Left hindlimb (tissue), 1 donor: ENCODE data around the gene GSG1.
"Not testable (repeated sequence)": the region's sequence is repeated elsewhere in the genome, so short reads cannot be mapped to it uniquely, and the experiment has no call there.

Experiments
- DNase-seq: peaks from one replicate; pipeline ENCODE4 v3.0.0-alpha.2; 2018

The GSG1 gene

DNA sequence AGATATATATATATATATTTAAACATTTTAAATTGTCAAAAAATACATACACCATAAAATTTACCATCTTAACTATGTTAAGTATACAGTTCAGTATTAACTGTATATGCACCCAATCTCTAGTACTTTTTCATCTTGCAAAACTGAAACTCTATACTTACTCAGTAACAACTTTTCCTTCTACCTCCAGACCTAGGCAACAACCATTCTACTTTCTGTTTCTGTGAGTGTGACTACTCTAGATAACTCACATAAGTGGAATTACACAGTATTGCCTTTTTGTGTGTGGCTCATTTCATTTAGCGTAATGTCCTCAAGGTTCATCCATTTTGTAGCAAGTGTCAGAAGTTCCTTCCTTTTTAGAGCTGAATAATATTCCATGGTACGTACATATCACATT lies 51.0 kb downstream of the GSG1 start:
- no peak for DNase-seq

DNA sequence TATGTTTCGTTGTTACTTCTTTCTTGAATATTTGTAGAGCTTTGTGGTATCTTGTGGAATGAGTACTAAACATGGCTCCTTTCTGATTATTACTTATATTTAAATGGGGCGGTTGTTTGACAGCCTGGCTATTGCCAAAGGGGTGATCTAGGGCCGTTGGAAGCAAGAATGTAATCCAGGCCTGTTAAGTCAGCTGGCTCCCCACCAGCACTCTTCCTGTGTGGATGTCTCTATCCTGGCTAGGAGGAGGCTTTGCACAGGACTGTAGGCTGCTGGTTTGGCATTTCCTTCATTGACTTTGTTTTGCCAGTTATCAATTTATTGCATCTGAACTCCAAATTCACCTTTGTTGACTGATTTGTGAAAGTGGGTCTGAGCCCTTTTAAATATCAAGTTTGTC lies 53.7 kb downstream of the GSG1 start:
- DNase-seq = no peak

DNA sequence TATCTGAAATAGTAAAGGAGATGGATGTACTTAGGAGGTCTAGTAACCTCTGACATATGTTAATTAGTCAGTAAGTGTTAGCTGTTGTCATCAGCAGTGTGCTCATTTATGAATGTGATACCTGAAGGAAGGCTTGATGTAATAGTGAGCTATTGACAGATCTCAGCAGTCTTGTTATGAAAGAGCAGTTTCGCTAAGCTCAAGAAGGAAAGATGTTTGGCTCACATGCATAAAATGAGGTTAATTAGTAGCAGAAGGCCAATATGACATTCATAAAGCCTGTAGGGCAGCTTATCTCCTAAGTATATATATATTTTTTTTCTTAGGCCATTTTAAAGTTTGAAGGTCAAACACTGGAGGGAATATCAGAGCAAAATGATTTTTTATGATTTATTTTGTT lies 56.5 kb downstream of the GSG1 start:
- no peak for DNase-seq

DNA sequence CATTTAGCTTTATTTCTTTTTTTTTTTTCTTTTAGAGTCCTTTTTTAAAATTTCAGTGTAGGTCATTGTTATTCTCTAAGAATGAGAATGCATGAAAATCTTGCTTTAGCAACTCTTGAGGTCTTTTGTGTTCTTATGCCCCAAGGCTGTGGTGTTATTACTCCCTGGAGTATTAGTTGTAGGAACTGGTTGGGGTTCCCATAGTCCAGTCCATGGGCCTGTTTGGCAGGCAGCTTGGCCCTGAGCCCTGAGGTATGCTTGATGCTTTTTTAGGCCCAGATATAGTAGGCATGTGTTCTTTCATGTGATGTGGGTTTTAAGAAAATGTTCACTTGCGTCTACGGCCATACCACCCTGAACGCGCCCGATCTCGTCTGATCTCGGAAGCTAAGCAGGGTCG lies 57.7 kb downstream of the GSG1 start:
- no peak for DNase-seq

DNA sequence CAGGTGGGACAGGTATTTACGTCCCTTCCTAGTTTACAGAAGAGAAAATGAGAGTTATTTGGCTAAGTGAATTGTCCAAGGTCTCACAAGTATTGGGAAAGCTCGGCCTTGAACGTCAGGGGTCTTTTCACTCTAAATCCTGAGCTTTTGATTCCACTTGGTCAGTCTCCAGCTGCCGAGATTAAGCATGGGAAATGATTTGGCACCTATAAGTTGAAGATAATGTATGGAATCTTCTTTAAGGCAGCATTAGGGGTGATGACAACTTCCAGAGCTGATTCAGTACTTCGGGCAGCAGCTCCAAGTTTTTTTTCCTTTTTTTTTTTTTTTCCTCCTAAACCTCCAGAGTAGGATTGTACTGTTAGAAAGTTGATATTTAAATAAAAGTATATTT lies 58.6 kb downstream of the GSG1 start:
- DNase-seq = no peak

DNA sequence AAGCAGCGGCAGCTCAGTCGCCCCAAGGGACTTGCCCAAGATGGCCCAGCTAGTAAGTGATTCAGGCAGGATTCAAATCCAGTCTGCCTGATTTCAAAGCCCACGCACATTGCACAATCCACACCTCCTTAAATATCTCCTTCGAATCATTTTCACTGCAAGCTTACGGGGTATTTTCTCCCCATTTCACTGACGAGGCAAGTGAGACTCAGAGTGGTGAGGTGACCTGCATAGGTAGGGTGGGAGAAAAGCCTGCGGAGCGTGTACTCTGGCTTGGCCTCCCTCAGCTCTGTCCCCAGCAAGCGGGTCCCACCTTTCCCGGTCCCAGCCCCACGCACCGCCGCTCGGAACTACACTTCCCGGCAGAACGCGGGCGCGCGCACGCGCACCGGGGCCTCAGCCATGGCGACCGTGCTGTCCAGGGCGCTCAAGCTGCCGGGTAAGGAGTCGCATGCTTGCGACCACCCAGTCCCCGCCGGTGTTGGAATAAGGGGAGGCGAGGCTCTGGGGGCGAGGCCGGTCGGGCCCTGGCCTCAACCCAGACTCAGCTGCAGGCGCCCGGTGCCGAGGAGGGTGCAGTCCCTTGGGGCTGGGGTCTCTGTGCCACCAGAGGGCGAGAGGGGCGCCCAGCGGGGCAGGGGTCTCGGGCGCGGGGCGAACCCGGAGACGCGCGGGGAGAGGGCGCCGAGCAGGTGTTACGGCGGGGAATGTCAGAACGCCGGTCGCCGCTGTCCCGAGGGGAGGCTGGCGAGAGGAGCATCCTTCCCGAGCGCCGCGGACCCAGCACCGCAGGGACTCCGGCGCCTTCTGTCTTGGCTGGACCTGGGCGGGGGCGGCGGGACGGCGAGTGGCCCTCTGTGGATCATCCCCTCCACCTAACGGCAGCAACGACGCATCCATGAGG lies 59.2 kb downstream of the GSG1 start, which contains the start of gene FAM234B:
Gene FAM234B (plus strand): TSS at position 380 of the 904 bp plus-strand sequence. CDS start 23 bp downstream, at position 403.
- peak; percentile 86 for DNase-seq

DNA sequence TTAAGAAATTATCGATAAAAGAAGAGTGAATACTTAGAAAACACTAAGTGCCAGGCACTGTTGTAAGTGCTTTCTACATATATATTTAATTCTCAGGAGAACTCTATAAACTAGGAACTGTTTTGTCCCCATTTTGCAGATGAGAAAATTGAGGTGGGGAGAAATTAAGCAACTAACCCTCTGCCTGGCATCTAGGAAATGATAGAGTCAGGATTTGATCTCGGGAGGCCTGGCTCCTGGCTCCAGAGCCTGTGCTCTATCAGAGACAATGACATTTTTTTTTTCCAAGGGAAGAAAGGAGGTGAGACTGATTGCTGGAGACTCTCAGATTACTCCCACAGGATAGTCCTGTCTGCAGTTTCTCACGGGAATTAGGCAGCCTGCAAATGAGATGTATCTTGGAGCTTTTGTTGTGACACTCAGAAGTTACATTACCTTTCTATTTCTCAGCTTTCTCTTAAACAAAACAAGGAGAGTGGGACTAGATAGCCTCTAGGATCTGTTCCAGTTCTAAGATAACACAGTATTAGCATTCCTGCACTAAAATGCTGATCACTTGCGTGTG lies 60.7 kb downstream of the GSG1 start:
- no peak for DNase-seq

DNA sequence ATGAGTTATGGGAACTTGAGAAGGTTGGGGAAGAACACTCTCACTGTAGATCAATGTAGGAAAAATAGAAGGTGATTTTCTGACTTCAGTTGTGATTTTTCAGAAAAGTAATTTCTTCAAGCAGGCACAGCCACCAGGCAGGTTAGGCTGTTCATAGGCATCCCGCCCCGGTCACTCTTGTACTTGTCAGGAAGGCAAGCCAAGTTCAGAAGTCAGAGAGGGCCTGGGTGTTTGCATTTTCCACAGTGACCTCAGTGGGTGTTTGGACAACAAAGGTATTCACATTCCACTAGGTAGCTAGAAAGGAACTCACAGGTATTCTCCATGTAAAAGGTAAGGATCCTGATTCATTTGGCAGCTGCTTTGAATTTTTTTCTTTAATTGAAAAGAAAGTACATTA lies 62.2 kb downstream of the GSG1 start:
- DNase-seq = no peak

DNA sequence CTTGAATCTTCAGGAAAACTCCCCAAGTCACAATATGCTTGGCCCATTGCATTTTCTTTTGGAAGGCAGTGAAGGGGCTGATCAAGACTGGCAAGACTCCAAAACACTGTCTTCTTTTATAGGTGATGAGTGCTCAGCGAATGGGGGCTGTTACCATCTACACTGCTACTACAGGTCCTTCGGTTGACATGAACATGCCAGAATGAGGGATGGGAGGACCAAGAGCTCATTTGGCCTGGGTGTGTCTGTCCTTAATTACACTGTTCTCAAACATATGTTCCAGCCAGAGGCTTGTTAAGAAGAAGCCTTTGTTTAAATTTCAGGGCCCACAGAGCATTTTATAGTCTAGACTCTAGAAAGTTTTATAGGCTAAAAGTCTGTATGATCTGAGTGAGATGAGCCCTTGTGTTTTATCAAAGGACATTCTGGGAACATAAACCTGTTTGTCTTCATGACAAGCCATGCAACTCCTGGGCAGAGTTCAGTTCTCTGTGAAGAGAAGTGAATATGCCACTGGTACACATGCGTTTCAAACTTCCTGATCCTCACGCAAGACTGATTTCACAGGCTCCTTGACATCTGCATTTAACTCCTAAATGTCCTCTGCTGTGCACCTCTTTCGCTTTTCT lies 64.0 kb downstream of the GSG1 start:
- no peak for DNase-seq

DNA sequence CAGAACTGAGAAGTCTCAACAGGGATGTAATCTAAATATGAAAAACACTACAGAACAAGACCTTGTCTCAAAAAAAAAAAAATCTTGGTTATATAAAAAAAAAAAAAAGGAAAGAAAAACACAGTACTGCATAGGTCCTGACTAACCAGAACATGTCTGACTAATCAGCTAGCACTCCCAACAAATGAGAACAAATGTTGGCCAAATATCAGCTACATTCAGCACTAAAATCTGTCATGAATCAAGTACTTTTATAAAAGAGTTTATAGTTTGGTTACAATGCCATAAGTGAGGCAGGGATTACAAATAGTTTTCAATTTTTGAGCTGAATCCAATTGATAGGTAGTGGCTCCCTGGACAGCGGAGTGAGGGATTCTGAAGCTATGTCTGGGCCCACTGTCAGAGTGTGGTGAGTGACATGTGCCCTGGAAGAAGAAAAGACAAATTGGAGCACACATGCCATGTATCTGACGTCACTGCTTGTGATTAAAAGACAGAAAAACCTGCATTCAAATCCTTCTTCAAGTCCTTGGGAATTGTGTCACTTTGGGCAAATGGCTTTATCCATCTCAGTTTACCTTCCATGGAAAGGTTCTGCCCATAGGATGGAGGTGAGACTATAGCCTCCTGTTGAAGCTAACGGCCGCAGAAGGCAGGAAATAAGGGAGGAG lies 64.8 kb downstream of the GSG1 start:
- DNase-seq = no peak

DNA sequence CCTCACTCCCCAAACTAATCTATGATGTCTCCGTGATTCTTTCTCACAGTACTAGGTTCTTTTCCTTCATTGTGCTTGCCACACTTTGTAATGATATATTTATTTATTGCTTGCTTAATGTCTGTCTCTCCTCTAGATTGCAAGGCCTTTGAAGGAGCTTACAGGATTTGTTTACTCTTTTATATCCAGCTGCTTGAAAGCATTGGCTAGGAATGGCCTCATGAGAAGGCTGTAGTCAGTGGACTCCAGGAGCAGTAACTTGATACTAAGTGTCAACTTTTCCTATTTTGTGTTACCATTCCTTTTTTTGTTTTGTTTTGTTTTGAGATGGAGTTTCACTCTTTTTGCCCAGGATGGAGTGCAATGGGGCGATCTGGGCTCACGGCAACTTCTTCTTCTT lies 66.6 kb downstream of the GSG1 start:
- DNase-seq = no peak

DNA sequence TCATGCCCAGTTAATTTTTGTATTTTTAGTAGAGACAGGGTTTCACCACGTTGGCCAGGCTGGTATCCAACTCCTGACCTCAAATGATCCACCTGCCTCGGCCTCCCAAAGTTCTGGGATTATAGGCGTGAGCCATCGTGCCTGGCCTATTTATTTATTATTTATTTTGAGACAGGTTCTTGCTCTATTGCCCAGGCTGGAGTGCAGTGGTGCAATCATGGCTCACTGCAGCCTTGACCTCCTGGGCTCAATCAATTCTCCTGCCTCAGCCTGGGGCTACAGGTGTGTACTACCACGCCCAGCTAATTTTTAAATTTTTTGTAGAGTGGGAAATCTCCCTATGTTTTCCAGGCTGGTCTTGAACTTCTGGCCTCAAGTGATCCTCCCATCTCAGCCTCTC lies 68.1 kb downstream of the GSG1 start:
- not testable (repeated sequence) for DNase-seq
